HG03045 (cell line): Measurements from ENCODE around the gene ALOX12.

Experiments used
- ATAC-seq: cut with Tn5 transposase; IDR thresholded peaks from one replicate; pipeline ENCODE4 v1.9.1; 2021; ENCODE audit warnings: mild to moderate bottlenecking, moderate library complexity; ENCODE audit not compliant: unreplicated experiment

Gene ALOX12

GRCh38 chr17:7001318-7001961 lies 5.6 kb downstream of the ALOX12 start:
- ATAC-seq: no peak

GRCh38 chr17:7002288-7003047 lies 6.6 kb downstream of the ALOX12 start:
- no peak for ATAC-seq

GRCh38 chr17:7003745-7004144 lies 7.9 kb downstream of the ALOX12 start:
- ATAC-seq: no peak

- no peak for ATAC-seq
These were observed 8.8 kb downstream of the ALOX12 start for GRCh38 chr17:7004398-7005253.

- no peak for ATAC-seq
These were observed 9.9 kb downstream of the ALOX12 start for GRCh38 chr17:7005716-7006115.

GRCh38 chr17:7007143-7007542 lies 11.3 kb downstream of the ALOX12 start:
- ATAC-seq: no peak

GRCh38 chr17:7010523-7010922 lies 14.7 kb downstream of the ALOX12 start:
- no peak for ATAC-seq

GRCh38 chr17:7011415-7011814 lies 15.6 kb downstream of the ALOX12 start:
- no peak for ATAC-seq

GRCh38 chr17:7011942-7012254 lies 16.0 kb downstream of the ALOX12 start:
- no peak for ATAC-seq

GRCh38 chr17:7014261-7014994 lies 18.6 kb downstream of the ALOX12 start:
- ATAC-seq: peak; percentile 81

- peak; percentile 13 for ATAC-seq
These were observed 19.4 kb downstream of the ALOX12 start for GRCh38 chr17:7014995-7015958.

GRCh38 chr17:7016418-7016817 lies 20.6 kb downstream of the ALOX12 start:
- no peak for ATAC-seq

- no peak for ATAC-seq
These were observed 21.3 kb downstream of the ALOX12 start for GRCh38 chr17:7016886-7017826.

- no peak for ATAC-seq
These were observed 22.0 kb downstream of the ALOX12 start for GRCh38 chr17:7017827-7018200.

GRCh38 chr17:7018331-7018964 lies 22.6 kb downstream of the ALOX12 start:
- ATAC-seq: no peak

GRCh38 chr17:7019367-7019766 lies 23.5 kb downstream of the ALOX12 start:
- ATAC-seq: no peak

GRCh38 chr17:7019839-7020519 lies 24.1 kb downstream of the ALOX12 start:
- ATAC-seq: no peak
